Left renal pelvis (tissue), 4 donors: Measurements from ENCODE around the gene UNC5A. TPM values are rescaled to one million over a fixed set of nuclear protein-coding genes. Genes with fewer than 3 reads are reported as not detected.

Source experiments
- DNase-seq, 4 donors: peaks; one replicate each; pipeline ENCODE4 v3.0.0-alpha.2; 2013; ENCODE audit warnings: low read depth in 4 of 4, low spot score in 3 of 4
- polyA plus RNA-seq, 4 donors: library from polyadenylated mRNA; unstranded; fragments of 120-200 nt; gene quantifications; one replicate each; pipeline ENCODE4 v1.2.1, GENCODE V29; 2013; ENCODE audit not compliant: insufficient read length in 4 of 4

The UNC5A gene
- polyA plus RNA-seq, 4 donors, result 0.10 to 0.23 (median 0.11) TPM

GRCh38 chr5:176781054-176781375 lies 29.3 kb upstream of the UNC5A start:
- no peak for DNase-seq

GRCh38 chr5:176781638-176782570 lies 28.5 kb upstream of the UNC5A start:
- DNase-seq, result no peak

- DNase-seq, result no peak
Measured at GRCh38 chr5:176784218-176785165, 25.9 kb upstream of the UNC5A start.

- no peak for DNase-seq
Measured at GRCh38 chr5:176785184-176786145, 24.9 kb upstream of the UNC5A start.

- no peak for DNase-seq
Measured at GRCh38 chr5:176787676-176788075, 22.7 kb upstream of the UNC5A start.

- no peak for DNase-seq
Measured at GRCh38 chr5:176788091-176788490, 22.3 kb upstream of the UNC5A start.

- no peak for DNase-seq
Measured at GRCh38 chr5:176788941-176789872, 21.2 kb upstream of the UNC5A start.

GRCh38 chr5:176789873-176790615 lies 20.3 kb upstream of the UNC5A start:
- no peak for DNase-seq

GRCh38 chr5:176790941-176791340 lies 19.4 kb upstream of the UNC5A start:
- no peak for DNase-seq

- no peak for DNase-seq
Measured at GRCh38 chr5:176792655-176793342, 17.6 kb upstream of the UNC5A start.

- no peak for DNase-seq
Measured at GRCh38 chr5:176793343-176793699, 17.0 kb upstream of the UNC5A start.

GRCh38 chr5:176793736-176794135 lies 16.6 kb upstream of the UNC5A start:
- DNase-seq, result no peak

GRCh38 chr5:176794509-176794908 lies 15.8 kb upstream of the UNC5A start:
- no peak for DNase-seq

GRCh38 chr5:176796411-176796810 lies 13.9 kb upstream of the UNC5A start:
- DNase-seq, result no peak

GRCh38 chr5:176796970-176797369 lies 13.4 kb upstream of the UNC5A start:
- DNase-seq, result no peak

- DNase-seq, result no peak
Measured at GRCh38 chr5:176797456-176798050, 12.8 kb upstream of the UNC5A start.

GRCh38 chr5:176798086-176798876 lies 12.1 kb upstream of the UNC5A start:
- no peak for DNase-seq
